ENCODE data around the gene HTR3A.

The HTR3A gene

GRCh38 chr11:113997473-113997872 is 22.6 kb downstream of the HTR3A start:
- Histone ChIP-seq H3K9ac (ENCODE audit: low read depth, low read length) (no peak overlapping the region), H4K20me1 (ENCODE audit: insufficient read depth, low read length) (peaks cover 10% of the 10 kb centered on the region), H2AFZ (ENCODE audit: low read depth, low read length) (no peak overlapping the region), H3K4me2 (ENCODE audit: insufficient read depth, low read length) (no peak overlapping the region), H3K79me2 (ENCODE audit: insufficient read depth, low read length) (no peaks in the 10 kb centered on the region), H3K9me3 (ENCODE audit: insufficient read depth, low read length, severe bottlenecking) (no peaks in the 10 kb centered on the region), H3K4me1 (ENCODE audit: insufficient read depth, low read length) (no peaks in the 10 kb centered on the region), H3K4me3 (ENCODE audit: low read depth in 1 of 2, low read length in 2 of 2) (no peak overlapping the region), H3K36me3 (ENCODE audit: insufficient read depth, low read length) (no peaks in the 10 kb centered on the region), H3K27ac (ENCODE audit: low read length) (no peak overlapping the region), H3K27me3 (ENCODE audit: insufficient read depth, low read length, poor library complexity) (no peaks in the 10 kb centered on the region)
- ATAC-seq (ENCODE audit: insufficient read depth, low read depth): no peak
- no peak for DNase-seq
- TF ChIP-seq, protein P1, sequence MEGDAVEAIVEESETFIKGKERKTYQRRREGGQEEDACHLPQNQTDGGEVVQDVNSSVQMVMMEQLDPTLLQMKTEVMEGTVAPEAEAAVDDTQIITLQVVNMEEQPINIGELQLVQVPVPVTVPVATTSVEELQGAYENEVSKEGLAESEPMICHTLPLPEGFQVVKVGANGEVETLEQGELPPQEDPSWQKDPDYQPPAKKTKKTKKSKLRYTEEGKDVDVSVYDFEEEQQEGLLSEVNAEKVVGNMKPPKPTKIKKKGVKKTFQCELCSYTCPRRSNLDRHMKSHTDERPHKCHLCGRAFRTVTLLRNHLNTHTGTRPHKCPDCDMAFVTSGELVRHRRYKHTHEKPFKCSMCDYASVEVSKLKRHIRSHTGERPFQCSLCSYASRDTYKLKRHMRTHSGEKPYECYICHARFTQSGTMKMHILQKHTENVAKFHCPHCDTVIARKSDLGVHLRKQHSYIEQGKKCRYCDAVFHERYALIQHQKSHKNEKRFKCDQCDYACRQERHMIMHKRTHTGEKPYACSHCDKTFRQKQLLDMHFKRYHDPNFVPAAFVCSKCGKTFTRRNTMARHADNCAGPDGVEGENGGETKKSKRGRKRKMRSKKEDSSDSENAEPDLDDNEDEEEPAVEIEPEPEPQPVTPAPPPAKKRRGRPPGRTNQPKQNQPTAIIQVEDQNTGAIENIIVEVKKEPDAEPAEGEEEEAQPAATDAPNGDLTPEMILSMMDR (IDR thresholded peaks at IDR 0.05; ENCODE audit: borderline replicate concordance, extremely low read depth, low read length, poor library complexity, severe bottlenecking): no peak
- no peak for TF ChIP-seq EZH2 (IDR thresholded peaks at IDR 0.05; ENCODE audit: borderline replicate concordance, low read depth, low read length, severe bottlenecking)

DNA sequence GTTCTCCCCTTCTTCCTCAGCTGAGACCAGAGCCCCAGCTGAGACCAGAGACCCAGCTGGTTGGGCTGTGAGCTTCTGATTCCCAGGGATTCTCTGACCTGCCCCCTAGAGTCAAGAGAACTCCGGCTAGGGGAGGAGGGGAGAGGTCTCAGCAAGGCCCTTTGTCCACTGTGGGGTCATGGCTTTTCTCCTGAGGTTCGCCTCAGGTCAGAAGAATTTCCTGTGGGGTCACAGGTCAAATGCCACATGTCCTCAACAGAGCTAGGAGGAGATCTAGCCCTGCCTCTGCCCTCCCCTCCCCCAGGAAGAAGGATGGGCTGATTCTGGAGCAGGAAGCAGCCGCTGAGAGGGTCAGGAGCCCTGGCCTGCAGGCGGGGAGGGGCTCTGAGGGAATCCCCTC is 23.7 kb downstream of the HTR3A start:
- H2AFZ ChIP-seq (ENCODE audit: low read depth, low read length): no peak overlapping the region
- no peaks in the 10 kb centered on the region for H3K9me3 ChIP-seq (ENCODE audit: insufficient read depth, low read length, severe bottlenecking)
- no peak overlapping the region for H3K9ac ChIP-seq (ENCODE audit: low read depth, low read length)
- H3K27ac ChIP-seq (ENCODE audit: low read length): no peak overlapping the region
- DNase-seq (no peak), ATAC-seq (ENCODE audit: insufficient read depth, low read depth) (no peak)
- no peak overlapping the region for H3K4me3 ChIP-seq (ENCODE audit: low read depth in 1 of 2, low read length in 2 of 2)
- no peak for TF ChIP-seq EZH2 (IDR thresholded peaks at IDR 0.05; ENCODE audit: borderline replicate concordance, low read depth, low read length, severe bottlenecking)
- TF ChIP-seq, protein P1 (IDR thresholded peaks at IDR 0.05; ENCODE audit: borderline replicate concordance, extremely low read depth, low read length, poor library complexity, severe bottlenecking): no peak
- H3K4me2 ChIP-seq (ENCODE audit: insufficient read depth, low read length): no peak overlapping the region
- H3K79me2 ChIP-seq (ENCODE audit: insufficient read depth, low read length): no peaks in the 10 kb centered on the region
- no peaks in the 10 kb centered on the region for H3K4me1 ChIP-seq (ENCODE audit: insufficient read depth, low read length)
- peaks cover 10% of the 10 kb centered on the region for H4K20me1 ChIP-seq (ENCODE audit: insufficient read depth, low read length)
- H3K27me3 ChIP-seq (ENCODE audit: insufficient read depth, low read length, poor library complexity): no peaks in the 10 kb centered on the region
- no peaks in the 10 kb centered on the region for H3K36me3 ChIP-seq (ENCODE audit: insufficient read depth, low read length)

GRCh38 chr11:114000526-114000925 is 25.6 kb downstream of the HTR3A start:
- H3K4me1 ChIP-seq (ENCODE audit: insufficient read depth, low read length): no peaks in the 10 kb centered on the region
- H3K27ac ChIP-seq (ENCODE audit: low read length): no peak overlapping the region
- H3K4me3 ChIP-seq (ENCODE audit: low read depth in 1 of 2, low read length in 2 of 2): no peak overlapping the region
- H3K4me2 ChIP-seq (ENCODE audit: insufficient read depth, low read length): no peak overlapping the region
- H3K9ac ChIP-seq (ENCODE audit: low read depth, low read length): no peak overlapping the region
- no peaks in the 10 kb centered on the region for H3K79me2 ChIP-seq (ENCODE audit: insufficient read depth, low read length)
- H4K20me1 ChIP-seq (ENCODE audit: insufficient read depth, low read length): no peaks in the 10 kb centered on the region; the same call in 1 of the 2 replicates
- no peaks in the 10 kb centered on the region for H3K36me3 ChIP-seq (ENCODE audit: insufficient read depth, low read length)
- DNase-seq (no peak), ATAC-seq (ENCODE audit: insufficient read depth, low read depth) (no peak)
- no peaks in the 10 kb centered on the region for H3K27me3 ChIP-seq (ENCODE audit: insufficient read depth, low read length, poor library complexity)
- H3K9me3 ChIP-seq (ENCODE audit: insufficient read depth, low read length, severe bottlenecking): no peaks in the 10 kb centered on the region
- H2AFZ ChIP-seq (ENCODE audit: low read depth, low read length): no peak overlapping the region
- TF ChIP-seq EZH2 (IDR thresholded peaks at IDR 0.05; ENCODE audit: borderline replicate concordance, low read depth, low read length, severe bottlenecking): no peak

- DNase-seq: no peak
- ATAC-seq (ENCODE audit: insufficient read depth, low read depth): no peak
- H3K9me3 ChIP-seq (ENCODE audit: insufficient read depth, low read length, severe bottlenecking): no peaks in the 10 kb centered on the region
- no peak overlapping the region for H3K4me2 ChIP-seq (ENCODE audit: insufficient read depth, low read length)
- no peak overlapping the region for H3K27ac ChIP-seq (ENCODE audit: low read length)
- no peaks in the 10 kb centered on the region for H3K36me3 ChIP-seq (ENCODE audit: insufficient read depth, low read length)
- no peak overlapping the region for H3K9ac ChIP-seq (ENCODE audit: low read depth, low read length)
- H2AFZ ChIP-seq (ENCODE audit: low read depth, low read length): no peak overlapping the region
- no peaks in the 10 kb centered on the region for H3K27me3 ChIP-seq (ENCODE audit: insufficient read depth, low read length, poor library complexity)
- TF ChIP-seq EZH2 (IDR thresholded peaks at IDR 0.05; ENCODE audit: borderline replicate concordance, low read depth, low read length, severe bottlenecking): no peak
- TF ChIP-seq, protein P1 (IDR thresholded peaks at IDR 0.05; ENCODE audit: borderline replicate concordance, extremely low read depth, low read length, poor library complexity, severe bottlenecking): no peak
- H3K4me1 ChIP-seq (ENCODE audit: insufficient read depth, low read length): no peaks in the 10 kb centered on the region
- H3K79me2 ChIP-seq (ENCODE audit: insufficient read depth, low read length): no peaks in the 10 kb centered on the region
- H3K4me3 ChIP-seq (ENCODE audit: low read depth in 1 of 2, low read length in 2 of 2): no peak overlapping the region
- no peaks in the 10 kb centered on the region; the same call in 1 of the 2 replicates for H4K20me1 ChIP-seq (ENCODE audit: insufficient read depth, low read length)
These were observed 26.5 kb downstream of the HTR3A start for GRCh38 chr11:114001416-114001815.
